ENCODE data around the gene KLK14.

DNA sequence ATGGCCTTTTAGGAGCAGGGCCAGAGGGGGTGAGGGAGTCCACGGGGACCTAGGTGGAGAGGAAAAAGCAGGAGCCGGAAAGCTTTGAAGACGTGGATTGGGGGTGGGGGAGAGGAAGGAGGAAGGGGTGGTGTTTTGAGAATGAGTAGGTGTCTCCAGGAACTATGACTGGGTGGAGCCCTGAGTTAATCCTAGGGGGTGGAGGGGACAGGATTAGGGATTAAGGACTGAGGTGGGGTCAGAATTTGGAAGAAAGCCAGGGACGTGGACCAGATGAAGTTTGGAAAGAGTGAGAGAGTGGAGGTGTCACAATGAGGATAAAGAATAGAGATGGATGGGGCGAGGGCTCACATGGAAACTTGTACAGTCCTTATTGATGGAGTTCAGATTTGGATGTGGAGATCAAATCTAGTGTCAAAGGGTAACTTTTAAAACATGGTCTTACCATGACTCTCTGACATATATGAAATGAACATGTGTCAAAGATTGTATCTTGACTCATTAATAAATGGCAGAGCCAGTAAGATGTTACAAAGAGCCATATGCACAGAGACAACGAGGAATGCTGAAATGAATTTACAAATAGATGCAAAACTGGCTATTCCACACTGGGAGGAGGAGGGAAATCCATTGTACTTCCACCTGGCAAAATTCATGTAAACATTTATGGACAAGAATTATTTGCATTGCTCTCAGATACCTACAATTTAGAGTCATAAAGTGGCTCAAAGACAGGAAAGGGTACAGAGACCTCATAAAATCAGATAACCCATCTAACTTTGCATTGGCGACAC lies 16.1 kb downstream of the KLK14 start:
- TF ChIP-seq EZH2 (IDR thresholded peaks at IDR 0.05; ENCODE audit: low read depth, low read length, severe bottlenecking) (no peak), YY1 (IDR thresholded peaks at IDR 0.05; ENCODE audit: low read depth, low read length) (no peak), CTCF (IDR thresholded peaks at IDR 0.05; ENCODE audit: control extremely low read depth in 1 of 3, insufficient read depth in 1 of 3, low read depth in 1 of 3, low read length in 3 of 3) (no peak), MAFK (IDR thresholded peaks at IDR 0.05; ENCODE audit: low read depth, low read length) (no peak), JUN (IDR thresholded peaks at IDR 0.05; ENCODE audit: low read depth, low read length) (no peak), TAF1 (IDR thresholded peaks at IDR 0.05; ENCODE audit: low read depth, low read length) (no peak), POLR2AphosphoS5 (IDR thresholded peaks at IDR 0.05; ENCODE audit: low read depth, low read length) (no peak), RFX5 (IDR thresholded peaks at IDR 0.05; ENCODE audit: borderline replicate concordance, low read depth, low read length) (no peak), RAD21 (IDR thresholded peaks at IDR 0.05 in 1 of 2, conservative IDR thresholded peaks at IDR 0.05 in 1 of 2; ENCODE audit: low read depth in 2 of 2, low read length in 2 of 2) (no peak), CHD2 (IDR thresholded peaks at IDR 0.05; ENCODE audit: low read length) (no peak), SP1 (IDR thresholded peaks at IDR 0.05; ENCODE audit: low read depth, low read length) (no peak), TEAD4 (IDR thresholded peaks at IDR 0.05; ENCODE audit: low read depth, low read length) (no peak), POLR2A (IDR thresholded peaks at IDR 0.05; ENCODE audit: control extremely low read depth in 1 of 2, low read depth in 2 of 2, low read length in 2 of 2) (no peak)
